ENCODE measurements around the gene TPRA1. TPM values are rescaled to one million over a fixed set of nuclear protein-coding genes. Genes with fewer than 3 reads are reported as not detected.

Gene TPRA1
- total and polyA plus RNA-seq, 12 donors: 13.5 to 65.6 (median 46.4) TPM

GRCh38 chr3:127568586-127568985, 21.9 kb downstream of the TPRA1 start:
- Histone ChIP-seq H3K4me1 (replicated peaks in 1 of 2) (no peaks in the 10 kb centered on the region), H3K27me3 (no peaks in the 10 kb centered on the region), H3K36me3 (replicated peaks in 1 of 2) (peaks cover 0 to 19% of the 10 kb centered on the region in 2 donors), H3K9me3 (replicated peaks in 1 of 3) (no peaks in the 10 kb centered on the region), H3K4me3 (no peak overlapping the region), H3K27ac (no peak overlapping the region)
- no peak for DNase-seq
- TF ChIP-seq POLR2A (IDR thresholded peaks at IDR 0.05): no peak
- TF ChIP-seq CTCF (IDR thresholded peaks at IDR 0.05): no peak
- WGBS, 4 donors: 87 to 91% (median 90%) methylated on average over 8 to 9 of the region's 9 CpGs; no CpG with 5 or more reads in 1 of the 4 donors
- intact Hi-C loops (cut with DNase I): no loop called here

GRCh38 chr3:127566833-127567232, 23.7 kb downstream of the TPRA1 start:
- intact Hi-C loops (cut with DNase I): no loop called here
- Histone ChIP-seq H3K36me3 (replicated peaks in 1 of 2) (peaks cover 0 to 2% of the 10 kb centered on the region in 2 donors), H3K27ac (no peak overlapping the region), H3K4me3 (no peak overlapping the region), H3K27me3 (no peaks in the 10 kb centered on the region), H3K4me1 (replicated peaks in 1 of 2) (no peaks in the 10 kb centered on the region), H3K9me3 (replicated peaks in 1 of 3) (no peaks in the 10 kb centered on the region)
- DNase-seq: no peak
- 70 to 79% (median 76%) methylated on average over 8 to 9 of the region's 9 CpGs for WGBS, 4 donors
- TF ChIP-seq POLR2A (IDR thresholded peaks at IDR 0.05) (no peak), CTCF (IDR thresholded peaks at IDR 0.05) (no peak)

GRCh38 chr3:127565711-127566110, 24.8 kb downstream of the TPRA1 start:
- H3K9me3 ChIP-seq (replicated peaks in 1 of 3): no peaks in the 10 kb centered on the region
- 77 to 100% (median 84%) methylated on average over 1 to 7 of the region's 7 CpGs for WGBS, 4 donors
- TF ChIP-seq POLR2A (IDR thresholded peaks at IDR 0.05) (no peak), CTCF (IDR thresholded peaks at IDR 0.05) (no peak)
- no peaks in the 10 kb centered on the region for H3K36me3 ChIP-seq (replicated peaks in 1 of 2)
- no peak overlapping the region for H3K4me3 ChIP-seq
- no peak overlapping the region for H3K27ac ChIP-seq
- no peaks in the 10 kb centered on the region for H3K27me3 ChIP-seq
- H3K4me1 ChIP-seq (replicated peaks in 1 of 2): no peaks in the 10 kb centered on the region
- intact Hi-C loops (cut with DNase I): no loop called here
- no peak for DNase-seq

GRCh38 chr3:127560051-127560787, 30.3 kb downstream of the TPRA1 start:
- H3K27me3 ChIP-seq: no peaks in the 10 kb centered on the region
- H3K9me3 ChIP-seq (replicated peaks in 1 of 3): no peaks in the 10 kb centered on the region
- intact Hi-C loops (cut with DNase I): no loop called here
- H3K36me3 ChIP-seq (replicated peaks in 1 of 2): no peaks in the 10 kb centered on the region
- no peak overlapping the region for H3K27ac ChIP-seq
- H3K4me1 ChIP-seq (replicated peaks in 1 of 2): no peaks in the 10 kb centered on the region
- no peak overlapping the region for H3K4me3 ChIP-seq
- WGBS, 4 donors: 59 to 66% (median 61%) methylated on average over 3 of the region's 3 CpGs
- no peak for DNase-seq
- TF ChIP-seq CTCF (IDR thresholded peaks at IDR 0.05): no peak
- no peak for TF ChIP-seq POLR2A (IDR thresholded peaks at IDR 0.05)

Data from adrenal gland (tissue), 12 donors.